Fibroblast of the conjunctiva (primary cell): ENCODE measurements around the gene SNW1.
"Not testable (repeated sequence)": the region's sequence is repeated elsewhere in the genome, so short reads cannot be mapped to it uniquely, and the experiment has no call there.

ENCODE experiments used
- DNase-seq: peaks from one replicate; pipeline ENCODE4 v3.0.0-alpha.2; 2010; ENCODE audit warnings: low read depth

SNW1 gene

GRCh38 chr14:77760381-77761204, at the start of gene SNW1:
TSS of gene SNW1 (minus strand) at chr14:77761156. CDS start at chr14:77761127, 29 bp downstream.
- peak; percentile 22 for DNase-seq

GRCh38 chr14:77809011-77809410, 48.1 kb upstream of the SNW1 start:
- DNase-seq: no peak

- no peak for DNase-seq
These were observed 47.3 kb upstream of the SNW1 start for GRCh38 chr14:77808250-77808649.

GRCh38 chr14:77805706-77806105, 44.8 kb upstream of the SNW1 start:
- no peak for DNase-seq

- no peak for DNase-seq
These were observed 43.6 kb upstream of the SNW1 start for GRCh38 chr14:77804592-77804991.

- DNase-seq: no peak
These were observed 39.9 kb upstream of the SNW1 start for GRCh38 chr14:77800814-77801213.

- DNase-seq: peak; percentile 55
These were observed 39.1 kb upstream of the SNW1 start, which contains the start of gene ADCK1 for GRCh38 chr14:77799863-77800730. TSS of gene ADCK1 (plus strand) at chr14:77800109. CDS start at chr14:77818979, 18,870 bp downstream.

GRCh38 chr14:77799456-77799855, 38.5 kb upstream of the SNW1 start:
- not testable (repeated sequence) for DNase-seq

- no peak for DNase-seq
These were observed 33.4 kb upstream of the SNW1 start for GRCh38 chr14:77794357-77794756.

GRCh38 chr14:77793255-77793654, 32.3 kb upstream of the SNW1 start:
- DNase-seq: not testable (repeated sequence)

GRCh38 chr14:77791225-77791600, 30.3 kb upstream of the SNW1 start:
- no peak for DNase-seq

- no peak for DNase-seq
These were observed 29.7 kb upstream of the SNW1 start for GRCh38 chr14:77790566-77791224.

- DNase-seq: no peak
These were observed 25.2 kb upstream of the SNW1 start for GRCh38 chr14:77786148-77786547.

GRCh38 chr14:77782202-77782601, 21.2 kb upstream of the SNW1 start:
- no peak for DNase-seq

- not testable (repeated sequence) for DNase-seq
These were observed 13.0 kb upstream of the SNW1 start for GRCh38 chr14:77773966-77774365.

GRCh38 chr14:77768442-77769069, 7.6 kb upstream of the SNW1 start:
- DNase-seq: not testable (repeated sequence)

GRCh38 chr14:77763978-77764377, 3.0 kb upstream of the SNW1 start:
- no peak for DNase-seq

- DNase-seq: no peak
These were observed 2.4 kb upstream of the SNW1 start for GRCh38 chr14:77763316-77763715.

- peak; percentile 92 for DNase-seq
These were observed 412 bp upstream of the SNW1 start for GRCh38 chr14:77761205-77761931.

GRCh38 chr14:77752799-77753516, 8.0 kb downstream of the SNW1 start:
- DNase-seq: no peak

GRCh38 chr14:77752266-77752665, 8.7 kb downstream of the SNW1 start:
- no peak for DNase-seq
